Brain microvascular endothelial cell (primary cell): ENCODE measurements around the gene PHOX2B.

Source experiments
- DNase-seq: peaks from one replicate; pipeline ENCODE4 v3.0.0-alpha.2; 2020
- H3K27ac ChIP-seq: fragments of 250-450 bp; sonication (Bioruptor Pico); 2 replicates; pipeline ENCODE4 v1.5.1; 2020; ENCODE audit warnings: mild to moderate bottlenecking, moderate library complexity
- H3K27me3 ChIP-seq: fragments of 250-450 bp; sonication (Bioruptor Pico); replicated peaks from 2 replicates; pipeline ENCODE4 v1.5.1; 2020; ENCODE audit warnings: mild to moderate bottlenecking
- H3K36me3 ChIP-seq: fragments of 250-450 bp; sonication (Bioruptor Pico); replicated peaks from 2 replicates; pipeline ENCODE4 v1.5.1; 2020; ENCODE audit warnings: mild to moderate bottlenecking
- H3K4me3 ChIP-seq: 2 replicates; pipeline ENCODE4 v1.5.1; 2011; ENCODE audit warnings: low read depth, mild to moderate bottlenecking, control low read depth, low read length, moderate library complexity
- in situ Hi-C: cut with HindIII; loops from 2 replicates; pipeline ENCODE4 v1.10.0; 2017; ENCODE audit warnings: low sequenced_read_pairs, low pct_ligation_motif_present
- TF ChIP-seq, protein P1 (sequence below): IDR thresholded peaks from 2 replicates; pipeline ENCODE4 v1.5.1; 2011; ENCODE audit warnings: low read depth, mild to moderate bottlenecking, moderate library complexity, low read length, control low read depth, inconsistent platforms; ENCODE audit errors: missing control alignments

PHOX2B gene

GRCh38 chr4:41791557-41791956 is 43.0 kb upstream of the PHOX2B start:
- in situ Hi-C loops = no loop called here
- TF ChIP-seq, protein P1, sequence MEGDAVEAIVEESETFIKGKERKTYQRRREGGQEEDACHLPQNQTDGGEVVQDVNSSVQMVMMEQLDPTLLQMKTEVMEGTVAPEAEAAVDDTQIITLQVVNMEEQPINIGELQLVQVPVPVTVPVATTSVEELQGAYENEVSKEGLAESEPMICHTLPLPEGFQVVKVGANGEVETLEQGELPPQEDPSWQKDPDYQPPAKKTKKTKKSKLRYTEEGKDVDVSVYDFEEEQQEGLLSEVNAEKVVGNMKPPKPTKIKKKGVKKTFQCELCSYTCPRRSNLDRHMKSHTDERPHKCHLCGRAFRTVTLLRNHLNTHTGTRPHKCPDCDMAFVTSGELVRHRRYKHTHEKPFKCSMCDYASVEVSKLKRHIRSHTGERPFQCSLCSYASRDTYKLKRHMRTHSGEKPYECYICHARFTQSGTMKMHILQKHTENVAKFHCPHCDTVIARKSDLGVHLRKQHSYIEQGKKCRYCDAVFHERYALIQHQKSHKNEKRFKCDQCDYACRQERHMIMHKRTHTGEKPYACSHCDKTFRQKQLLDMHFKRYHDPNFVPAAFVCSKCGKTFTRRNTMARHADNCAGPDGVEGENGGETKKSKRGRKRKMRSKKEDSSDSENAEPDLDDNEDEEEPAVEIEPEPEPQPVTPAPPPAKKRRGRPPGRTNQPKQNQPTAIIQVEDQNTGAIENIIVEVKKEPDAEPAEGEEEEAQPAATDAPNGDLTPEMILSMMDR = no peak
- H3K27me3 ChIP-seq = no peaks in the 10 kb centered on the region
- H3K36me3 ChIP-seq = no peaks in the 10 kb centered on the region
- H3K27ac ChIP-seq = no peak overlapping the region
- no peak overlapping the region for H3K4me3 ChIP-seq
- DNase-seq = no peak

GRCh38 chr4:41787931-41788330 is 39.4 kb upstream of the PHOX2B start:
- in situ Hi-C loops = no loop called here
- H3K4me3 ChIP-seq = no peak overlapping the region

DNA sequence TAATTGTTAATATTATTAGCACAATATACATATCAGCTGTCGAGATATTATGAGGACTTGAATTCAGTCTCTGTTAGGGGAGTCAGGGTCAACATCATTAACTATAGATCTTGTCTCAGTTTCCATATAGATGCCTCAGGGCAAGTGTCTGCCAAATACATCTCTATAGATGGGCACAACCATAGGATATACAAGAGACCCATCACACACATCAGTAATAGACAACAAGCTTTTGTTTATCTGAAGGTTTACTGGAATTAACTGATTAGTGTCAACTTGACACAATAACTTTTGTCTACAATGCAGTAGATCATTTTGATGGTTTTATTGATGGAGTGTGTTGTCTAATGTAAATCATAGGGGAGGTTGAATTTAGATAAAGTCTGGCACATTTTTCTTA is 37.1 kb upstream of the PHOX2B start:
- Histone ChIP-seq H3K27me3 (no peaks in the 10 kb centered on the region), H3K27ac (no peak overlapping the region), H3K36me3 (no peaks in the 10 kb centered on the region), H3K4me3 (no peak overlapping the region)
- no peak for DNase-seq
- TF ChIP-seq, protein P1 = no peak
- in situ Hi-C loops = no loop called here

More at GRCh38 chr4:41787931-41788330, 39.4 kb upstream of the PHOX2B start:
- no peaks in the 10 kb centered on the region for H3K36me3 ChIP-seq
- no peak for DNase-seq
- TF ChIP-seq, protein P1 = no peak
- no peaks in the 10 kb centered on the region for H3K27me3 ChIP-seq
- H3K27ac ChIP-seq = no peak overlapping the region

- Histone ChIP-seq H3K4me3 (no peak overlapping the region), H3K27me3 (no peaks in the 10 kb centered on the region), H3K27ac (no peak overlapping the region), H3K36me3 (no peaks in the 10 kb centered on the region)
- no peak for DNase-seq
- TF ChIP-seq, protein P1 = no peak
- in situ Hi-C loops = no loop called here
These were observed 35.9 kb upstream of the PHOX2B start for GRCh38 chr4:41784191-41784979.

DNA sequence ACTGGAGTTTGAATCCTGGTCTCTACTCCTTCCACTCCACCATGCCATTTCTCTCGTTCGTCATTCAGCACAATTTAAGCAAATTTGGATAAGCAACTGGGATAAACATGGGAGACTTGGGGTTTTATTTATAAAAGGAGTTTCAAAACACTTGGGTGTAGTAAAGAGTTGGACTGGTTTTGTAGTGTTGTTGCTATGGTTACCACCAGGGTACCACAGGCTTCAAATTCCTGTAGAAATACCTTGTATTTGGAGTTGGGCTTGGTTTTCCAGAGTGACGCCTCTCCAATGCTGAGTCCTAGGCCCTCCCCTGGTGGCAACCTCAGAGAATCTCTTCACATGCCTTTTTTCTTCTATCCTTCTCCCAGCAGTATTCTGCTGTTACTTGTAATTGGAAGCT is 27.9 kb upstream of the PHOX2B start:
- in situ Hi-C loops = no loop called here
- Histone ChIP-seq H3K27ac (no peak overlapping the region), H3K36me3 (no peaks in the 10 kb centered on the region), H3K27me3 (no peaks in the 10 kb centered on the region), H3K4me3 (no peak overlapping the region)
- DNase-seq = no peak
- TF ChIP-seq, protein P1 = no peak

- TF ChIP-seq, protein P1 = no peak
- in situ Hi-C loops = no loop called here
- Histone ChIP-seq H3K36me3 (no peaks in the 10 kb centered on the region), H3K27ac (no peak overlapping the region), H3K4me3 (no peak overlapping the region), H3K27me3 (no peaks in the 10 kb centered on the region)
- no peak for DNase-seq
These were observed 15.2 kb upstream of the PHOX2B start for GRCh38 chr4:41763729-41764128.
